Eye (tissue), 1 donor: ENCODE data around the gene TENM3.
A peak's percentile ranks its signal among the peaks of the same experiment; 100 is the strongest.

Source experiments
- DNase-seq: peaks from one replicate; pipeline ENCODE4 v3.0.0-alpha.2; 2015

TENM3 gene

DNA sequence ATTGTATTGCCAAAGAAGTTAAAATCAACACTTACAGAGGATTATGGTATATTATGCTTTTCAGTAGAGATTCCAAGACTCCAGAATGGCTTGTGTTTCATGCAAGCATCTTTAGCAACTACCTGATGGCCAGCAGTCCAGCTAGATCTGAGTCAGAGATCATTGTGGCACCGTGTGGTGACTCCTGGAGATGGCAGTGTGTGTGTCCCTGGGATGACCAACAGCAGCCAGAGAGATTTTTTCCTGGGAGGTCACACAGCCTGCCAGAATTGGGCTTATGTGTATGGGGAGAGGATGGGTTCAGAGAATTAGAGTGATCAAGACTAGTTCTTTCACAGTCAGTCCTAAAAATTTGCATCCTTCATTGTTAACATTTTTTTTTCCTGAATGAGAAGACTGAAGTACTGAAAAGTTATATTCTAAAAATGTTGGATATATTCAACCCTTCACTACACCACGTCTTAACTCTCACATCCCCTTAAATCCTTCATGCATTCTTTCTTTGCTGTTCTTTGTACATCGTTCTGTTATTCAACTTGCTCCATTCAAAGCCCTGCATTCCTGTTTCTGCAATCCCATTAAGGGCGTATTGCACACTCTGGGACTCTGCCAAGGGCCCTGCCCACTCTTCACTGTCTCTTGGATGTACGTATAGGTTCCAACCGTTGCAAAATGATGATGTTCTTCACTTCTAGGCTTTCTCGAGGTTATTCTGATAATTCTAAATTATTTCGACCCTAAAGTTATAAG lies 12.4 kb downstream of the TENM3 start:
- no peak for DNase-seq

DNA sequence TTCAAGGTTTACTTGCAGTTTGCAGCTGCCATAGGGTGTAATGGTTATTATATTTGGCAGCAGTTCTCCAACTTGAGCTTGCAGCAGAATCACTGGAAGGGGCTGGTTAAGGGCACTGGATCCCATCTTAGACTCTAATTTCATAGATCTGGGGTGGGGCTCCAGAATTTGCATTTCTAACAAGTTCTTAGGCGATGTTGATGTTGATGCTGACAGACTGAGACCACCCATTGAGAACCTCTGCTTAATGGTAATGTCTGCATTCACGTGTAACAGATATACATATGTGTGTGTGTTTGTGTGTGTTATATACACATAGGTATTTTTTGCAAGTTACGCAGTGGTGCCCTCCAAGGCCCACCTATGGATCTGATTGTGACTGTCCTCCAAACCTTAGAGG lies 13.8 kb downstream of the TENM3 start:
- DNase-seq: no peak

GRCh38 chr4:182257503-182257902 lies 14.3 kb downstream of the TENM3 start:
- no peak for DNase-seq

- DNase-seq: no peak
Observed at GRCh38 chr4:182258441-182259000, 15.3 kb downstream of the TENM3 start.

- DNase-seq: no peak
Observed at GRCh38 chr4:182261651-182262223, 18.5 kb downstream of the TENM3 start.

DNA sequence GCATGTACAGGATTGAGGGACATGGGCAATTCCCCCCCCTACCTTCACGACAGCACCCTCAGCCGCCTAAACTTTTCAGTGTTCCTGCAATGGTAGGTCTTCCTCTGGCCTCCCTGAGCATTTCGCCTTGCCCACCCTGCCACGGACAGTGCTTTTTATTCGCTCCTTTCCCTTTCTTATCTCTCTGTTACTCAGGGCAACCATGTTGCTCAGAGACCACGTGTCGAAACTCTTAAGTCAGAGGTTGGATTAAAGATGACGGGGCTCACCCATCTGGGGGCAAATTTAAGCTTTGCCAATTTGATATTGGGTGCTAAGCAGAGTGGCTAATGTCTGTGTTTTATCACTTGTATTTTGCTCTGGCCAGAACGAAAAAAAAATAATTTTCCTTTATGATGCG lies 20.4 kb downstream of the TENM3 start:
- DNase-seq: no peak

DNA sequence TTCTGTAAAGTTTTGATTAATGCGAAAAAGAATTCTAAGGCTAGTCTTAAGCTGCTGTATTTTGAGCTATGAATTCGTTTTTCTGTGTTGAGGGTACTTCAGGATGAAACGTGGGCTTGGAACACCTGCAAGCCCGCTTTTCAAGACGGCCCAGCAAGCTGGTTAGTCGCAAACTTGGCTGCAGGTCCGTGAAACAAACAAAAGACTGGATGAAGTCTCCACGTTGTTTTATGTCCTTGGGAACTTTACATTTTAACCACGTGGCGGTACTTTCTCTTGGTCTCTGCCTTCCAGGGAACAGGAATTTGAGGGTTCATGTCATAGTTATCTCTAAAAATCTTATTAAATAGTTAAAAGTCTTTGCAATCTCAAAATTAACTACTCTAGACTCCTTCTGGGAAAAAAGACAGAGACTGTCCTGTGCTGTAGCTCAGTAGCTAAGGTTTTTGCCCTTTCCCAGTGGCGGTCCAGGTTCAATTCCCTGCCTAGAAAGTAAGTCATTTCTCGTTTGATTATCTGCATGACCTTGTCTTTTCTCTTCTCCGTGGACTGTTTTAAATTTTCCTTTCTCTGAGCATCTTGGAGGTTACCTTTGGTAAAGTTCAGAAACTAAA lies 21.0 kb downstream of the TENM3 start:
- no peak for DNase-seq

GRCh38 chr4:182265881-182266280 lies 22.7 kb downstream of the TENM3 start:
- DNase-seq: no peak

- DNase-seq: no peak
Observed at GRCh38 chr4:182267048-182267447, 23.8 kb downstream of the TENM3 start.

- no peak for DNase-seq
Observed at GRCh38 chr4:182268966-182269365, 25.8 kb downstream of the TENM3 start.

DNA sequence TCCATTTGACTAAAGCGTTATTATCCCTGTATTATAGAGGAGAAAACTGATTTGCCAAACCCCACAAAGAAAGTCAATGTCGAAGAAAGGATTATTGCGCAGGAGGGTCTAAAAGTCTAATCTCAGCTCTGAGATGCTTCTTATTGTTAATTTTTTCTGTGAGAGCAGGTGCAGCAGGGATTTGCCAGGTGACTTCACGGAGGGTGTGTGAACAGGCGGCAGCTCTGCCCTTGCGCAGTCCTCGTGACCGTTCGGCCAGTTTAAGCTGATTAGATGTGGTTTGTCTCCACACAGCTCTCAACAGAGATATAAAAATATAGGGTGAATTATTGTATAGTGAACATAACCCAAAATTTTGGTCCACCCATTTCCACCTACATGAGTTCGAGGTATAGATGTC lies 28.5 kb downstream of the TENM3 start:
- DNase-seq: no peak

DNA sequence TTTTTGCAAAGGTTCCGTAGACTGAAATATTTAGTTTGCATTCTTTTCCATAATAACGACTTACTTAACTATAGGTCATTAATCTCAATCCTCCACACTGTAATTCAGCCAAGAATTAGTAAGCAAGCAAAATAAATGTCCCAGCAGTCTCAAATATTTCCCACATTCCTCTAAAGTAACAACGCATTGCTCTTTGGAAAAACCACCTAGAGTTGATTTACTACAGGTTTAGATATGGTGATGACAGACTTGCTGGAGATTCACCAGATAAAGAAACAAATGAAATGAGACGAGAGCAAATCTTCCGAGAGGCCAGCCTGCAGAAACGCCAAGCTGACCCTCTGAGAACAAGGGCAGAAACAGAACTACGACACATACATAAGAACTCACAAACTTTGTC lies 28.9 kb downstream of the TENM3 start:
- DNase-seq: no peak

DNA sequence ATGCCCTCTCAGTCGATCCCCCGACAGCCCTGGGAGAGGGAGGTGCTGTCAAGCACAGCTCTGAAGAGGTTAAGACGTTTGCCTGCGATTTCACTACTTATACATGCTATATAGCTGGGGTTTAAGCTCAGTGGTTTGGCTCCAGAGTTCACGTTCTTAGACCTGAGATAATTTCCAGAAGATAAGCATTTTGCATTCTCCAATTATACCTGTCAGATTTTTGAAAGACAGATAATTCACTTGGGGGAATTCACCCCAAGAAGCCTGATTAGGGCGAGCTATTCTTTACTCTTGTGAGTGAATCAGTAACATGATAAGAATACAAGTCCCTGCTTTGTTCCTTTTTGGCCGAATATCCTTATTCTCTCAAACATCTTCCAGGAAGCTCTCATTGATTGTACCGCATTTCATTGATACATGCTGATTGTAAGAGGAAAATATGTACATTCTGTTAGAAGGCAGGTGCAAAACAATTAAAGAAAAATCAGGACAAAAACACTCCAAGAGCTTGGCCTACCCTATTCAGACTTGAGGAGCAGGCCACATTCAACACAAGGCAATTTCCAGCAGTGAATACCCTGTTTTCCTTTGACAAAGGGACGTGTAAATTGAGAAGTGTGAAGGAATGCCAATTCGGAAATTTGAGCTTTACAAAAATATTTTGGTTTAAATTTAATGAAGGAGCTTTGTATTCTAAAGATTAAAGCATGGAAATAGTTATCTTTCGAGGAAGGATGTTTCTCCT lies 30.2 kb downstream of the TENM3 start:
- DNase-seq: no peak

DNA sequence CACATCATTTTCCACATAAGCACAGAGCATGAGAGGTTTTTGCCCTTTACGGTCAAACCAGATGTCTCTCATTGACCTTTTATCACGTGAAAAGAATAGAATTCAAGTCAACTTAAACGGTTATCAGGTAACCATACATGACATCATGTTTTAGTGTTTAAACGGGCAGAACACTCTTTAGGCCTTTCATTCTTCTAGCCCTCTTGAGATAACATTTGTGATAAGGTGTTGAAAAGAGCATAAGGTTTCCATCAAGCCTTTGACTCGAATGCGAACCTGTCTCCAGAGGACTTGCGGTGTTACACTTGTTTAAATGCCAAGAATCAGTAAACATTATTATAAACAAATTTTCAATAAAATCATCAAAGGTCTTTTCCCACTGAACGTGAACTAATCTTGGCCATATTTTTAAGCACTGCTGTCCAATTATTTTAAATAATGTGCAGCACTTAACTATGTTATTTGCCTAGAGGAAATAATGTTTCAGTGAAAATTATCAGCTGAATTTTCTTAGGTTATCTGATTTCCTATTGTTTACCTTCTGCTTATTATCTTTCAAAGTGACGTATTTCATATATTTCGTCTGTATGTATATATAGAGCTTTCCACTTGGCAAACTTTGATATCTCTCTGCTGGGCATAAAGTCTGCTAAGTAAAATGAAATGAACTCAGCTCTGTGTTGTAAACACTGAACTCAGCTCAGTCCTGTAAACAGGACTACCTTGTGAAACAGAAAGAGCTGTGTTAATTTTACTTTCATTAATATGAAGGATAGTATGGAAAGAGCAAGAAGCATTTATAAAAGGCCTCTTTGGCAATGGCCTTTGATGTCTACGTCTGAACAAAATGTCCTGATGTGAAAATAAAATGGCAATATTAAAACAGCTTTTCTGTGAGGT lies 33.3 kb downstream of the TENM3 start:
- peak; percentile 27 for DNase-seq

DNA sequence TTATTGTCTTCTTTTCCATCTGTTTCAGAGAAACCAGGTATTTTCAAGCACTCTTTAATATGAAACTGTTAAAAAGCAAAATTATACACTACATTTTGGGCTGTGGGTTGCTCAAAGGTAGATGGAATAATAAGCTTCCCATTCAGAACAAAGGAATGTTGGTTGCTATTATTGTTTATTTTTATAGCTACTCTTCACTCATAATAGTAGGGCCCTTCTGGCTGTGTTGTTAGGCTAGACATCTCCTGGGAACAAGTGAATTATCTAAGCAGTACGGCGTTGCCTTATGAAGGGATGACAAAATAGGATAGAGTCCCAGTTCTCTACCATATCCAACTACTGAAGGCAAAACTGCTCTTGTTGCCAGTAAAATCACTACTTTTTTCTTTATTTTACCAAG lies 34.2 kb downstream of the TENM3 start:
- no peak for DNase-seq

GRCh38 chr4:182278729-182279128 lies 35.5 kb downstream of the TENM3 start:
- no peak for DNase-seq

- no peak for DNase-seq
Observed at GRCh38 chr4:182280436-182281111, 37.4 kb downstream of the TENM3 start.

DNA sequence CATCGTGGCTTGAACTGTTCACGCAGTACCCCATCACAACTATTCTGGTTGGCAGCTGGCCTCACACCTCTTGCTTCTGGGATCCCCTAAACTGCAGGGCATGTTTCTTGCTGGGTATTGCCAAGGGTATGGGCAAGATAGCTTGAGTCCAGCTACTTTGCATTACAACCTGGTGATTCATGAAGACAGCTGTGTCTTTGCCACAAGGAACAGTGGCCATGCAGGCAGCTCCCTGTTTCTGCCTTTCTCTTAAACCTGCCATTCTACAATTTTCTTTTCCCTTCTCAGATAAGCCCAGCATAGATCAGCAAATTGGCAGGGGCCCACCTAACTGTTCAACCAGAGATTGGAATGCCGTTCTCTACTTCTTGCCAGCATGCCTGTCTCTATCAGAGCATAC lies 42.8 kb downstream of the TENM3 start:
- DNase-seq: no peak

GRCh38 chr4:182286931-182287330 lies 43.7 kb downstream of the TENM3 start:
- no peak for DNase-seq

DNA sequence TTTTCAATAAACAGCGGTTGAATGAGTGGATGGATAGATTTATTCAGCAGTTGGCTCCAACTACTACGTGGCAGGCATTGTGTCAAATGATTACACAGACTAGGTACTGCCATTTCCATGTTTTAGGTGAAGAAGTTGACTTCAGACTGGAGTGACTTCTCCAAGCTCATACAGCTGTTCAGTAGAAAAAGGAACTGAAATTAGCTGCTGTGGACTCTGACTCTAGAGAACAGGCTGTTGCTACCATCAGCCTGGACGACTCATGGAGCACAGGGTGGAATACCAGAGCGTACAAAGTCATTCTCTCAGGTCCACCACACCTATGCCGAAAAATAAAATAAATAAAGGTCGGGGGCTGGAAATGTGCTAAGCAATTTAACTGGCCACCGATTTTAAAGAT lies 45.3 kb downstream of the TENM3 start:
- DNase-seq: no peak

GRCh38 chr4:182289809-182290208 lies 46.6 kb downstream of the TENM3 start:
- no peak for DNase-seq

DNA sequence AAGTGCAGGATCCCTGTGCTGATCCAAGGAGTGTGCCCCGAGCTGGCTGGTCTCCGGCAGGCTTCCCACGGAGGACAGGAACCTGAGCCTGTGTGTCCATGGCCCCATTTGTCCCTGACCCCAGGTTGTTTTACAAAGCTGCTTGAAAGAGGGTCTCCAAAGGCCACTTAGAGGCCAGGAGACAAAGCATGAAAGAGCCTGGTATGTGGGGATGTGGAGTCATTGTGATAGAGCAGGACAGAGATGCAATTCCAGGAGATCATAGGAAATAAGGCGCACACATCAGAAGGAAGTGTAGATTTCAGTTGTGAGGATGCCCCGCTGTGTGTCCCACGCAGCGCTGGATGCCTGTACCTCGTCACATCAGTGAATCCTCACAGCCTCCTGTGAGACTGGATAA lies 48.0 kb downstream of the TENM3 start:
- DNase-seq: no peak
